T-helper 2 cell treated with Interferon-gamma antibody and Interleukin-4, amounts not matched to agents 100 ng/mL and 5 ng/mL, for 36 hours (primary cell): ENCODE measurements around the gene VAV2. TPM values are rescaled to one million over a fixed set of nuclear protein-coding genes. Genes with fewer than 3 reads are reported as not detected.

ENCODE experiments used
- intact Hi-C: fragments of 100-400 bp; cut with micrococcal nuclease; formaldehyde crosslinking; loops from one replicate; pipeline ENCODE4 v1.15.1; 2023
- total RNA-seq: library from RNA; stranded (reverse); gene quantifications from 2 replicates; pipeline ENCODE4 v1.2.3, GENCODE V29; 2022

Gene VAV2
- total RNA-seq, 1 donor from 2014 or later, result 7.3 TPM

- intact Hi-C loops, result no loop called here
Measured at GRCh38 chr9:133824802-133825186, 167.3 kb downstream of the VAV2 start.

DNA sequence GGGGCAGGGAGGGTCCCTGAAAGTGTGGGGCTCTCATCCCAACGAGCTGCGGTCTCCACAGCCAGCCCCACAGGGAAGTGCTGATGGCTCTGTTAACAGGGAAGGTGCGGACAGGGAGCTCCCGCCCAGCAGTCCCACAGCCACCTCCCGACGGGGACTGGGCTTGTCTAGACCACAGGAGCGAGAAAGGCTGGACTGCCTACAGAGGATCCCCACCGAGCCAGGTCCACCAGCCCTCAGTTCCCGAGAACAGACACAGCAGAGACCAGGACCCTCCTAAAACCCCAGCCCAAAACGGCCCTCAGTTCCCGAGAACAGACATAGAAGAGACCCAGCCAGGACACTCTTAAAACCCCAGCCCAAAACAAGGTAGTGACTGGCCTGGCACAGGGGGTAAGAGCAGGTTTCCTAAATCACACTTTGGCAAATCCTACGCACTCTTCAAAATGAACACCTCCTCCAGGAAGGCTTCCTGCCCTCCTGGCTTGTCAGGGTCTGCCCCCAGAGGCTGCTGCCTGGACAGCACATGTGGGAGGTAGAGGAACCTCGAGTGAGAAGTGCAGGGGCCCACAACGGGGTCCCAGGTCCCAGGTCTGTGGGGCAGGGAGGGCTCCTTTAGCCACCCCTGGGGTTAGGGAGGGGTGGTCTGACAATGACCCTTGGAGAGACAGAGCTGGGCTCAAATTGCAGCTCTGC is 167.9 kb downstream of the VAV2 start:
- intact Hi-C loops, result no loop called here

DNA sequence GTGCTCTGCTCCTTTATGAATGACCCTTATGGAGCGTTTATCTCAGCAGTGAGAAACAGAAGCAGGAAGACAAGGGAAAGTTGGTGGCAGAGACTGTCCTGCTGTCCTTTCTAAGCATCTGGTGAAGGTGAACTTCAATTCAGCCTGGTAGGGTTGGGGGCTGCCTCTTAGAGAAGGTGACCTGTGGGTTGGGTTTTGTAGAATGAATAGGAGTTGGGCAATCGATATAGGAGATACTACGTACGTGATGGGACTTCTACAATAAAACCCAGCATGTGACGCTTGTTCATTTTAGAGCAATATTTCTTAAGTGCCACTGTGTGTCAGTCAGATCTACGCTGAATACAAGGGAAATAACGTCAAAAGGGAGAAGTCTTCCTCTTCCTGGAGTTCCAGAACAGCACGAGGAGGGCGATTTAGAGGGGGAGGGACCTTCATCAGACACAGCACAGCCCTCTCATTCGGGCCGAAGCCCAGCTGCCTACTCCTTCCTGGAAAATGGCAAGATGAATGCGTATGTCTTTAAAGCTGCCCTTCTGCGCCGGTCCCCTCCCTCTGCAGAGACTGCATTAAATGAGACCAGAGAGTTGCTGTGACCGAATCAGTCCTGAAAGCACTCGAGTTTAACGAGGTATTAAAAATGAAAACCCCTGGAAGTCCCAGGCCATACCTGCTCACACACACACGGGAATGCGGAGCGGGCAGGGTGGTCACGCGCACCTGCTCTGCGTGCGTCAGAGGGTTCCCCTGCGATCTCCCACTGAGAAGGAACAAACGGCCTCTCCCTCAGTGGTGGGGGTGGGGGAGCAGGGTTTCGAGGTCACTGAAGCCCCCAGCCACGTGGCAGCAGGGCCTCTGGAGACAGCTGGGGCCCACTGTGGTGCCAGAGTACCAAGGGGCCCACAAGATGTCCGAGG is 168.7 kb downstream of the VAV2 start:
- intact Hi-C loops, result no loop called here

- intact Hi-C loops, result no loop called here
Measured at GRCh38 chr9:133822430-133823065, 169.6 kb downstream of the VAV2 start.

DNA sequence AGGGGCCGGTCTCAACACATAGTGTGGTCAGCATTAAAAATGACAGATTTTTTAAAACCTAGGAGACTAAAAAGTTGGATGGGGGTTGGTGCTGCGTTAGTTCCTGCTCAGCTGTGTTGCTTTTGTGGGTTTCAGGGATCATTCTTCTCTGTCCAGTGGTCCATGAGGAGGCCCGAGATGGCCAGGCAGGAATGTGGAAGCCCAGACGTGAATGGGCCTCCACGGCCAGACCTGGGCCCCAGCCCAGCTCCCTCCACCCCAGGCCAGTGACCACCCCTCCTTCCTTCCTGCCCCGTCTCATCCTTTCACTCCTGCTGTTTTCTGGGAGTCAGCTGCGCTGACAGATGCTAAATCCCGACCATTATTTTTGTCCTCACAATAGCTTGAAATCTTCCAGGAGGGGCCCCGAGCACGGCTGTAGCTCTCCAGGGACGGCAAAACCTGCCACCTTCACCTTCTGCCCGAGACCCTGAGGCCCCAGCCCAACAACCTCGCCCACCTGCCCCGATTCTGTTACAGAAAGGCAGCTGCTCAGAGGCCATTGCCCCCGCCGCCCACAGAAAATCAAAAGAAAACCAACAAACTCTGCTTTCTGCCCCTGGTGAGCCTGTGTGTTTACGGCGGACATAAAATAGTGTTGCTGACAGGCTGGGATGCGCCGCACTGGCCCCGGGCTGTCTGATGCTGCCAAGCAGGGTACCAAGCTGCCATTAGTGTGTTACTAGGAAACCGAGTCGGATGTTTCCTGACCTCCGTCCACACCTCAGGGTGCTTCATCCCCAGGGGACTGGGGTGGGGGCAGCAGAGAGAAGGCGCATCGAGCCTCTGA is 170.3 kb downstream of the VAV2 start:
- intact Hi-C loops, result no loop called here

GRCh38 chr9:133819923-133820322 is 172.2 kb downstream of the VAV2 start:
- intact Hi-C loops, result no loop called here

DNA sequence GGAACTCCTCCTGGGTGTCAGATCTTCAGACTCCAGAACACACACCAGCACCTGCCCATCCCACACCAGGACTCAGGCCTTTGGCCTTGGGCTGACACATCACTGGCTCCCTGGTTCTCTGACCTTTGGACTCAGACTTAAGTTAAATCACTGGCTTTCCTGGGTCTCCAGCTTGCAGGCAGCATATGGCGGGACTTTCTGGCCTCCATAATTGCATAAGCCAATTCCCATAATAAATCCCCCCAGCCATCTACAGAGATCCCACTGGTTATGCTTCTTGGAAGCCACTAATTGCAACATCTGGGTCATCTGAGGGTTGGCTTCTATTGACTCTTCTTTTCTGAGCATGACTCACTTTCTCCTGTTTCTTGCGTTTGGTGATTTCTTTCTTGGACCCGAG is 173.7 kb downstream of the VAV2 start:
- intact Hi-C loops, result no loop called here

- intact Hi-C loops, result no loop called here
Measured at GRCh38 chr9:133815781-133816180, 176.3 kb downstream of the VAV2 start.

GRCh38 chr9:133814586-133815208 is 177.4 kb downstream of the VAV2 start:
- intact Hi-C loops, result no loop called here

DNA sequence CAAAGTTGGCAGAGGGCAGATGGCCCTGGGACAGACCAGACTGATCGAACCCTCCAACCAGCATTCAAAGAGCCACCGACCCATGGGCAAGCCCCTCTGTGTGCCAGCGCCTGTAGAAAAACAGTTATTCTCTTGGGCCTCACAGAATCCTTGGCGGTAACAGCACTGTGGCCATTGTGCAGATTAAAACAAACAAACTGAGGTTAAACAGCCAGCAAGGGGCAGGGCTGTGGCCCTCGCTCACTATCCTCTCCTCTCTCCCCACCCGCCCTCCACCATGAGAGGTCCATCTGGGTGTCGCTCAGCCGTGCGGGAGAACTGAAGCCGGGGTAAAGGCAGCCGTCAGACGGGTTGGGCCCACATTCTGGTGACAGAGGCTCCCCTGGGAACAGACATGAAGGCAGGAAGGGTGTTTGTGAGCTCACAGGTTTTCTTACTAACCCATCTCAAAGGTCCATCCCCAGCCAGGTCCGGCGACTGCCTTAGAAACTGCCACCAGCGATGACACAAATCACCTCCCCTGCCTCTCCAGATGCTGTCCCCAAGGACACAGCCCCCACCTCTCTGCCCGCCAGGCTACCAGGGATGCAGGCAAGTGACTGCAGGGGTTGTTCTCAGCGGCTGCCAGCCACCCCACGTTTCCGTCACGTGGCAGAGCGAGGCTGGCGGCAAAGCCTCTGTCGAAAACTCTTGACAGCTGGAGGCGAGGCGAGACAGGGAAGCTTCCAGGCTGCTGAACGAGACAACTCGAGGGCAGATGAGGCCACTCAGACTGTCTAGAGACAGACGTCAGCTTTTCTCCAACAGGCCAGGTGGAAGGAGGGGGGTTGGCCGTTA is 178.2 kb downstream of the VAV2 start:
- intact Hi-C loops, result no loop called here

DNA sequence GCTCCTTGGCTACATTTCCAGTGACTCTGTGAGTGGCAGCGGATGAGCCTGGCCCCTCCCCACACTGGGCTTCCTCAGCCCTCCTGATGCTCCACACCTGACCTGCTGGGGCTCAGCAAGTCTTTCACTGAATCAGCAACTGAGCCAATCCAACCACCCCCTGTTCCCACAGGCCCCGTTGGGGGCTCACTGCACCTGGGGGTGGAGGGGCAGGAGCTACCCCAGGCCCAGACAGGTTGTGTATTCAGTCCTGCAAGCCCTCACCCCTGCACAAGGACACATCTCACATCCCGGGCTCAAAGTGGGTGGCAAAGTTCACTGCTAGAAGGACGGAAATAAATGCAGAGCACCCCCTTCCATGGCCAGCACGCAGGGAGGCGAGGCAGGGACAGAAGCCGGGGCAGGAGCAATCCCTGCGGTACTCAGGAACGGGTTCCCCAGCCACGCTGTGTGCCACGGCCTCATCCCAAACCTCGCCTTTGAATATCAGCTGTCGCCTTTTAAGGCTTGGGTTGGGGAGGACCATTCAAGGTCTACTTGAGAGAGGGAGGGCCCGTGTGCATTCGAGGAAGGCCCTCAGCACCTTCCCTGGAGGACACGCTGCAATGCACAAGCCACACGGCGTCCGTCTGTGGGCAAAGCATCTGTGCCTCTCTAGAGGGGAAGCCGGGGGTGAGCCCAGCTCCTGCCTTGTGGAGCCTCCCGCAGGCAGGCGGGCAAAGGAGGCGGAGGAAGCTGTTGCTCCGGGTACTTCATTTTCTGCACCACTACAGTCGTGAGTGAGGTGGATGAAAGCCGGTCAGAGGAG is 179.0 kb downstream of the VAV2 start:
- intact Hi-C loops, result no loop called here

GRCh38 chr9:133812077-133812868 is 179.9 kb downstream of the VAV2 start:
- intact Hi-C loops, result no loop called here

GRCh38 chr9:133811471-133811870 is 180.7 kb downstream of the VAV2 start:
- intact Hi-C loops, result no loop called here

DNA sequence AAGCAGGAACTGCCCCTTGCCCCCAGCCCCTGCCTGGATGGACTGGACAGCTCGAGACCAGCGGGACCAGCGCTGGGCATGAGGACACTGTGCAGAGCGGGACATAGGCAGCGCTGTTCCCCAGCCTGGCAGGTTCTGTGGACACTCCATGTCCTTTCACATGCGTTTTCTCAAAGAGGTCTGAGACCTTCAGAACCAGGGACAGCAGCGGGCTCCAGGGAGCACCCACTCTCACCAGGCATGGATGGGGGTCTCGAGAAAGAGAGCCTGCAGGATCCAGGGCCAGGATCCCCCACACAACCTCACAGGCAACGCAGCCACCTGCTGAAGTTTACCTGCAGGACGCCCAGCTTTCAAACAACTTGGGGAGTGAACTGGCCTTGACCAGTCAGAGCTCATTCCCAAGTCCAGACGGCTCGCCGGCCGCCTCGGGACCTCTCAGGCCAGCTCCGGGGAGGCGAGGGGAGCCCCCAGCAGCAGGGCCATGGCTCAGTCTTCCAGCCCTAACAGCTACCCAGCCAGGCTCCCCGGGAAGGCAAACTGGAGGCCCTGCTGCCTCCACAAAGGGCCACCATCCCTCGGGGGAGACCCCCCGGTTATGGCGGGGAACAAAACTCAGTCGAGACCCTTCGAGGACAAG is 181.4 kb downstream of the VAV2 start:
- intact Hi-C loops, result no loop called here

DNA sequence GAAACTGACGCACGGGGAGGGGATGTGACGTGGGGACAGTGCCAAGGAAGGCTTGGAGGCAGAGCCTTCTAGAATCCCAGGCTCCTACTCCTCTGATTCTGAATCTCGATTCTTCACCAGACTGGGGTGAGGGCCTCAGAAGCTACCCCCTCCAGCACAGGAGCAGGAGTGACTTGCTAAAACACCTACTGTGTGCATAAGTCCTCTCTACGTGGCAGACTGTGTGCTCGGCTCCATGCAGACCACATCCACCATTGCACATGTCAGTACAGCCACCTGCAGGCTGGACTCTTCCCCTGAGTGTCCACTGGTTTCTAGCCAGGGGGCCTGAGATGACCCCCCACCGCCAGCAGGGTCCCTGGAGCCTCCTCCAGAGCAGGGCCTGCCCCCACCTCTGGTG is 182.8 kb downstream of the VAV2 start:
- intact Hi-C loops, result no loop called here

GRCh38 chr9:133807818-133808217 is 184.3 kb downstream of the VAV2 start:
- intact Hi-C loops, result no loop called here

GRCh38 chr9:133807037-133807436 is 185.1 kb downstream of the VAV2 start:
- intact Hi-C loops, result no loop called here

DNA sequence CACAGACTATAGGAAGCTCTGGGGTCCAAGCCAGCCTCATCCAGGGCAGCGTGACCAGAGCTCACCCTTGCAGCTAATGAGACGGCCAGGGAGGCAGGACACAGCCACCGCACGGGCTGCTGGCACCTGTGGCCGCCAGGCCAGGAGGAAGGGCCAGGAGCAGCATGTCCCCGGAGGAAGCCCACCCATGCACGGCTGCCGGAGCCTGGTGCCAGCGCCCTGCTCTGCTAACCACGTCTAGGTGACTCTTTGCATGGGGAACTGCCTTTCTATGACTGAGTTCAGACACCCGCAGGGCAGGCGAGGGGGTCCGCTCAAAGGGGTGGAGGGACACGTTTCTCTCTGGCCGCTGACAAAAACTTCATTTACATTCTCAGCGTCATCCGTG is 185.5 kb downstream of the VAV2 start:
- intact Hi-C loops, result no loop called here
